Right renal pelvis (tissue), 4 donors: ENCODE results near the gene GYPC. TPM values are rescaled to one million over a fixed set of nuclear protein-coding genes. Genes with fewer than 3 reads are reported as not detected.
"Not testable (repeated sequence)": the region's sequence is repeated elsewhere in the genome, so short reads cannot be mapped to it uniquely, and the experiment has no call there.

Experiments used
- DNase-seq, 4 donors: peaks; one replicate each; pipeline ENCODE4 v3.0.0-alpha.2; 2013; ENCODE audit warnings: low read depth in 4 of 4, low spot score in 3 of 4, missing footprints in 1 of 4
- polyA plus RNA-seq, 4 donors: library from polyadenylated mRNA; unstranded; fragments of 120-200 nt; gene quantifications; one replicate each; pipeline ENCODE4 v1.2.1, GENCODE V29; 2013; ENCODE audit not compliant: insufficient read length in 4 of 4

GYPC gene
- polyA plus RNA-seq, 4 donors, result 54.9 to 63.7 (median 57.4) TPM

GRCh38 chr2:126648345-126648786 is 7.6 kb upstream of the GYPC start:
- DNase-seq, result not testable (repeated sequence)

- no peak for DNase-seq
These were observed 6.9 kb upstream of the GYPC start for GRCh38 chr2:126649101-126649500.

- no peak for DNase-seq
These were observed 5.0 kb upstream of the GYPC start for GRCh38 chr2:126650994-126651393.

GRCh38 chr2:126652323-126652891 is 3.6 kb upstream of the GYPC start:
- no peak for DNase-seq

- no peak for DNase-seq
These were observed 2.8 kb upstream of the GYPC start for GRCh38 chr2:126653109-126653508.

GRCh38 chr2:126653761-126654160 is 2.2 kb upstream of the GYPC start:
- no peak for DNase-seq

- DNase-seq, result no peak
These were observed 907 bp upstream of the GYPC start for GRCh38 chr2:126655051-126655450.

GRCh38 chr2:126656431-126657147 is 631 bp downstream of the GYPC start:
- DNase-seq, result peak in 2 of 4 donors; percentile 40 to 52

- peak in 1 of 4 donors; percentile 25 for DNase-seq
These were observed 1.2 kb downstream of the GYPC start for GRCh38 chr2:126657148-126657635.

GRCh38 chr2:126657636-126658318 is 1.8 kb downstream of the GYPC start:
- DNase-seq, result peak in 3 of 4 donors; percentile 45 to 73 (median 64)

GRCh38 chr2:126658319-126658904 is 2.5 kb downstream of the GYPC start:
- no peak for DNase-seq

GRCh38 chr2:126658905-126659561 is 3.1 kb downstream of the GYPC start:
- no peak for DNase-seq

- DNase-seq, result no peak
These were observed 3.9 kb downstream of the GYPC start for GRCh38 chr2:126659562-126660467.

- DNase-seq, result no peak
These were observed 5.0 kb downstream of the GYPC start for GRCh38 chr2:126660971-126661370.

- no peak for DNase-seq
These were observed 5.9 kb downstream of the GYPC start for GRCh38 chr2:126661702-126662500.

GRCh38 chr2:126662621-126663020 is 6.7 kb downstream of the GYPC start:
- DNase-seq, result no peak

- no peak for DNase-seq
These were observed 7.4 kb downstream of the GYPC start for GRCh38 chr2:126663184-126663963.

GRCh38 chr2:126664234-126664633 is 8.3 kb downstream of the GYPC start:
- no peak for DNase-seq
